HUES64 (cell line): Measurements from ENCODE around the gene LSM14B. TPM values are rescaled to one million over a fixed set of nuclear protein-coding genes. Genes with fewer than 3 reads are reported as not detected.
"Not testable (repeated sequence)": the region's sequence is repeated elsewhere in the genome, so short reads cannot be mapped to it uniquely, and the experiment has no call there.

Experiments
- H3K27ac ChIP-seq: 2 replicates; pipeline ENCODE4 v1.7.0; 2013; ENCODE audit warnings: low read depth, low read length, inconsistent platforms
- H3K27me3 ChIP-seq: 2 replicates; pipeline ENCODE4 v1.6.1; 2013; ENCODE audit warnings: mild to moderate bottlenecking, low read length; ENCODE audit not compliant: insufficient read depth
- H3K36me3 ChIP-seq: 2 replicates; pipeline ENCODE4 v1.6.1; 2013; ENCODE audit warnings: mild to moderate bottlenecking, low read length; ENCODE audit not compliant: insufficient read depth
- H3K4me1 ChIP-seq: 2 replicates; pipeline ENCODE4 v1.6.1; 2013; ENCODE audit warnings: mild to moderate bottlenecking, low read length, moderate library complexity; ENCODE audit not compliant: insufficient read depth
- H3K4me3 ChIP-seq: 2 replicates; pipeline ENCODE4 v1.5.1; 2013; ENCODE audit warnings: mild to moderate bottlenecking, low read length, moderate library complexity
- H3K9ac ChIP-seq: 2 replicates; pipeline ENCODE4 v1.6.1; 2013; ENCODE audit warnings: mild to moderate bottlenecking, low read depth, low read length
- H3K9me3 ChIP-seq: 2 replicates; pipeline ENCODE4 v1.6.1; 2013; ENCODE audit warnings: low read depth, low read length; ENCODE audit not compliant: insufficient read depth
- whole genome bisulfite sequencing: fragments of 150-250, 120-280 bp; methylation state at CpG from one replicate; pipeline ENCODE4 v1.1.7; 2013; ENCODE audit warnings: missing lambda C conversion rate; 5-methylcytosine and 5-hydroxymethylcytosine counted together
- polyA plus RNA-seq, 2 experiments: library from polyadenylated mRNA; stranded (reverse); fragments of 50-300 nt; gene quantifications; one replicate each; pipeline ENCODE4 v1.2.3, GENCODE V29; 2013

The LSM14B gene
- polyA plus RNA-seq (2013, experiment 1 of 2) = 46.6 TPM
- polyA plus RNA-seq (2013, experiment 2 of 2) = 47.5 TPM

- 0 out of 2 replicates have a peak, but pooled peaks cover 2% of the 10 kb centered on the region for H3K27me3 ChIP-seq
These were observed at the start of gene LSM14B for GRCh38 chr20:62121776-62122653. LSM14B (plus strand) TSS chr20:62122475; CDS start chr20:62122667, 192 bp downstream.

GRCh38 chr20:62073323-62073722 is 49.0 kb upstream of the LSM14B start:
- Histone ChIP-seq H3K9ac (no peak overlapping the region), H3K9me3 (peaks cover 34% of the 10 kb centered on the region), H3K4me1 (no peaks in the 10 kb centered on the region), H3K4me3 (no peak overlapping the region), H3K27ac (no peak overlapping the region), H3K36me3 (no peaks in the 10 kb centered on the region), H3K27me3 (no peaks in the 10 kb centered on the region)
- 90% methylated on average over 5 of the region's 5 CpGs for WGBS

More at GRCh38 chr20:62121776-62122653, at the start of gene LSM14B:
- peak within 1 kb of the TSS; percentile 89 for H3K9ac ChIP-seq
- peaks cover 30% of the 10 kb centered on the region for H3K36me3 ChIP-seq
- H3K4me3 ChIP-seq = peak within 1 kb of the TSS; percentile 76
- peak within 1 kb of the TSS; percentile 97 for H3K27ac ChIP-seq
- peaks cover 11% of the 10 kb centered on the region; the same call in 1 of the 2 replicates for H3K4me1 ChIP-seq
- under 1% methylated on average over 124 of the region's 124 CpGs for WGBS
- no peaks in the 10 kb centered on the region for H3K9me3 ChIP-seq

- H3K4me1 ChIP-seq = no peaks in the 10 kb centered on the region
- peaks cover 26% of the 10 kb centered on the region for H3K9me3 ChIP-seq
- no peak overlapping the region for H3K9ac ChIP-seq
- no peaks in the 10 kb centered on the region for H3K36me3 ChIP-seq
- H3K27ac ChIP-seq = no peak overlapping the region
- 96% methylated on average over 1 of the region's 1 CpG for WGBS
- H3K4me3 ChIP-seq = no peak overlapping the region
- no peaks in the 10 kb centered on the region for H3K27me3 ChIP-seq
These were observed 43.1 kb upstream of the LSM14B start for GRCh38 chr20:62079166-62079565.

GRCh38 chr20:62080249-62080990 is 41.9 kb upstream of the LSM14B start:
- Histone ChIP-seq H3K4me3 (no peak overlapping the region), H3K36me3 (no peaks in the 10 kb centered on the region), H3K27ac (no peak overlapping the region), H3K27me3 (no peaks in the 10 kb centered on the region), H3K4me1 (no peaks in the 10 kb centered on the region), H3K9me3 (peaks cover 15% of the 10 kb centered on the region), H3K9ac (no peak overlapping the region)
- 75% methylated on average over 15 of the region's 15 CpGs for WGBS

DNA sequence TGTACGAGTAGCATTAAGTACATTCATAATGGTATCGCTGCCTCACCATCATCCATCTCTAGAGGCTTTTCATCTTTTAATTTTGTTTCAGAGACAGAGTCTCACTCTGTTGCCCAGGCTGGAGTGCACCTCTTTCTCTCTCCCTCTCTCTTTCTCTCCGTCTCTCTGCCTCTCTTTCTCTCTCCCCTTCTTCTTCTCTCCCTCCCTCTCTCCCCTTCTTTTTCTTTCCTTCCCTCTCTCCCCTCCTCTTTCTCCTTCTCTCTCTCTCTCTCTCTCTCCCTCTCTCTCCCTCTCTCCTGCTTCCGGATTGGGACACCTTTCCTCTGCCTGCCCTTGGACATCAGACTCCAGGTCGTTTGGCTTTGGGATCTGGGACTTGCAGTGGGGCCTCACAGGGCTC is 39.0 kb upstream of the LSM14B start:
- H3K27me3 ChIP-seq = no peaks in the 10 kb centered on the region
- H3K4me3 ChIP-seq = no peak overlapping the region
- H3K36me3 ChIP-seq = no peaks in the 10 kb centered on the region
- 75% methylated on average over 5 of the region's 5 CpGs for WGBS
- no peak overlapping the region for H3K27ac ChIP-seq
- no peaks in the 10 kb centered on the region for H3K4me1 ChIP-seq
- no peak overlapping the region for H3K9ac ChIP-seq
- 0 out of 2 replicates have a peak, but pooled peaks cover 4% of the 10 kb centered on the region for H3K9me3 ChIP-seq

- 96% methylated on average over 9 of the region's 9 CpGs for WGBS
- not testable (repeated sequence) for H3K4me3 ChIP-seq, H3K27ac ChIP-seq, H3K27me3 ChIP-seq, H3K9me3 ChIP-seq, H3K9ac ChIP-seq, H3K4me1 ChIP-seq, H3K36me3 ChIP-seq
These were observed 38.1 kb upstream of the LSM14B start for GRCh38 chr20:62084224-62084623.

DNA sequence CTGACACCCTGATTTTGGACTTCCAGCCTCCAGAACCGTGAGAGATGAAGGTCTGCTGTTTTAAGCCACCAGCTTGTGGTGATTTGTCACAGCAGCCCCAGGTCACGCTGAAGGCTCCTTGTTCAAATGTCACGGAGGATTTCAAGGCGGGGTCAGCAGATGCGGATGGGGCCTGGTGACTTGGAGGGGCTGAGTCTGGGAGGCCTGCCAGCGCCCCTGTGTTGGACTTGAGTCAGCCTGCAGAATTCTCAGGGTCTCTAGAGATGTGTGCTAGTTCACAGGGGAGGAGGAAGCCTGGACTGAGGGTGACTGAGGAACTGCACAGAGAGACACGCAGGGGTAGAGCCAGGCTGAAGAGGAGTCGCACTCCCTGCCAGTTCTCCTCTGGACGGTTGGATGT is 37.1 kb upstream of the LSM14B start:
- Histone ChIP-seq H3K36me3 (no peaks in the 10 kb centered on the region), H3K9ac (no peak overlapping the region), H3K27me3 (no peaks in the 10 kb centered on the region), H3K4me3 (no peak overlapping the region), H3K9me3 (no peaks in the 10 kb centered on the region), H3K27ac (no peak overlapping the region), H3K4me1 (no peaks in the 10 kb centered on the region)
- WGBS = 87% methylated on average over 9 of the region's 9 CpGs

DNA sequence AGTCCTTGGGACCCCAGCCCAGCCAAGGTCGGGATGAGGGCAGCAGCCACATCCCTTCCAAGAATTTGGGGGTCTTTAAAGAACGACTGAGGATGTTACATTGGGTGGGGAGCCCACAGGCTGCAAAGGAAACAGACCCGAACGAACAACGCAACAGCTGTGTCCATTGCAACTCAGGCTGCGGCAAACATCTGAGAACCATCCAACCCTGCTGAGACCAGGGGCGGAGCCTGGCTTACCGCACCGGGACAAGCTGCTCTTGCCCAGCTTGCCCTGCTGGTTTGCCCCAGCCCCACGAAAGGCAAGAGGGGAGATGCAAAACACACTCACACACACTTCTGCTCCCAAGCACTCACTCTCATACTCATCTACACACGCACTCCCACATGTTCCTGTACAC is 35.0 kb upstream of the LSM14B start:
- Histone ChIP-seq H3K4me1 (no peaks in the 10 kb centered on the region), H3K36me3 (no peaks in the 10 kb centered on the region), H3K4me3 (no peak overlapping the region), H3K9ac (no peak overlapping the region), H3K9me3 (no peaks in the 10 kb centered on the region), H3K27ac (no peak overlapping the region), H3K27me3 (no peaks in the 10 kb centered on the region)
- 63% methylated on average over 11 of the region's 11 CpGs for WGBS

DNA sequence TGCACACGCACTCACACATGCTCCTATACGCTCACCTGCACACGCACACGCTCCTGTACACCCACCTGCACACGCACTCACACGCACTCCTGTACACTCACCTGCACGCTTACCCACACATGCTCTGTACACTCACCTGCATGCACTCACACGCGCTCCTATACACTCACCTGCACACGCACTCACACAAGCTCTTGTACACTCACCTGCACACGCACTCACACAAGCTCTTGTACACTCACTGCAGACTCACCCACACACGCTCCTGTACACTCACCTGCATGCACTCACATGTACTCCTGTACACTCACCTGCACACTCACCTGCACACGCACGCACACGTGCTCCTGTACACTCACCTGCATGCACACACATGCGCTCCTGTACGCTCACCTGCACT is 34.6 kb upstream of the LSM14B start:
- Histone ChIP-seq H3K27ac (no peak overlapping the region), H3K27me3 (no peaks in the 10 kb centered on the region), H3K4me1 (no peaks in the 10 kb centered on the region), H3K4me3 (no peak overlapping the region), H3K9ac (no peak overlapping the region), H3K36me3 (no peaks in the 10 kb centered on the region), H3K9me3 (no peaks in the 10 kb centered on the region)
- WGBS = 94% methylated on average over 17 of the region's 17 CpGs

- no peak overlapping the region for H3K27ac ChIP-seq
- 76% methylated on average over 13 of the region's 15 CpGs for WGBS
These were observed 33.8 kb upstream of the LSM14B start for GRCh38 chr20:62088258-62089127.

More at GRCh38 chr20:62088258-62089127, 33.8 kb upstream of the LSM14B start:
- H3K4me3 ChIP-seq = no peak overlapping the region
- no peak overlapping the region for H3K9ac ChIP-seq
- H3K27me3 ChIP-seq = no peaks in the 10 kb centered on the region
- no peaks in the 10 kb centered on the region for H3K36me3 ChIP-seq
- H3K9me3 ChIP-seq = no peaks in the 10 kb centered on the region
- no peaks in the 10 kb centered on the region for H3K4me1 ChIP-seq
